Hepatocyte (in vitro differentiated cells): ENCODE results near the gene KHDRBS2. TPM values are rescaled to one million over a fixed set of nuclear protein-coding genes. Genes with fewer than 3 reads are reported as not detected.
A peak's percentile ranks its signal among the peaks of the same experiment; 100 is the strongest.

Experiments
- DNase-seq: peaks from one replicate; pipeline ENCODE4 v3.0.0-alpha.2; 2016; ENCODE audit warnings: low spot score
- H2AFZ ChIP-seq: fragments of 200-600 bp; sonication (generic); 2 replicates; pipeline ENCODE4 v1.6.0; 2016; ENCODE audit warnings: antibody characterized with exemption, mild to moderate bottlenecking
- H3K27ac ChIP-seq: fragments of 200-600 bp; sonication (generic); 2 replicates; pipeline ENCODE4 v1.5.1; 2016; ENCODE audit warnings: mild to moderate bottlenecking
- H3K27me3 ChIP-seq: fragments of 200-600 bp; sonication (generic); 2 replicates; pipeline ENCODE4 v1.6.1; 2016
- H3K36me3 ChIP-seq: fragments of 200-600 bp; sonication (generic); replicated peaks from 2 replicates; pipeline ENCODE4 v1.5.1; 2016; ENCODE audit warnings: low read depth; ENCODE audit not compliant: insufficient read depth
- H3K4me1 ChIP-seq: fragments of 200-600 bp; sonication (generic); 2 replicates; pipeline ENCODE4 v1.5.1; 2016; ENCODE audit warnings: mild to moderate bottlenecking, moderate library complexity; ENCODE audit not compliant: insufficient read depth
- H3K4me2 ChIP-seq: fragments of 200-600 bp; sonication (generic); 2 replicates; pipeline ENCODE4 v1.6.0; 2016
- H3K4me3 ChIP-seq: fragments of 200-600 bp; sonication (generic); 2 replicates; pipeline ENCODE4 v1.5.1; 2016; ENCODE audit warnings: mild to moderate bottlenecking
- H3K79me2 ChIP-seq: fragments of 200-600 bp; sonication (generic); 2 replicates; pipeline ENCODE4 v1.6.0; 2017; ENCODE audit warnings: mild to moderate bottlenecking
- H3K9me2 ChIP-seq: fragments of 200-600 bp; sonication (generic); replicated peaks from 2 replicates; pipeline ENCODE4 v1.6.0; 2017; ENCODE audit warnings: mild to moderate bottlenecking; ENCODE audit not compliant: insufficient read depth
- H3K9me3 ChIP-seq: fragments of 200-600 bp; sonication (generic); 2 replicates; pipeline ENCODE4 v1.5.1; 2016; ENCODE audit warnings: low read depth, mild to moderate bottlenecking
- H4K20me1 ChIP-seq: fragments of 200-600 bp; sonication (generic); 2 replicates; pipeline ENCODE4 v1.6.0; 2016; ENCODE audit warnings: mild to moderate bottlenecking; ENCODE audit not compliant: insufficient read depth, poor library complexity, severe bottlenecking
- CTCF ChIP-seq: fragments of 200-600 bp; sonication (generic); IDR thresholded peaks from 2 replicates; pipeline ENCODE4 v1.5.1; 2016; ENCODE audit warnings: antibody characterized with exemption, mild to moderate bottlenecking; ENCODE audit not compliant: poor library complexity
- EZH2 ChIP-seq: fragments of 200-600 bp; sonication (generic); IDR thresholded peaks from 2 replicates; pipeline ENCODE4 v1.6.1; 2016; ENCODE audit warnings: antibody characterized with exemption, mild to moderate bottlenecking, borderline replicate concordance
- EZH2phosphoT487 ChIP-seq: fragments of 200-600 bp; sonication (generic); IDR thresholded peaks from one replicate; pipeline ENCODE4 v1.6.1; 2018; ENCODE audit warnings: antibody characterized with exemption, mild to moderate bottlenecking, low read depth, moderate library complexity; ENCODE audit not compliant: unreplicated experiment, severe bottlenecking
- WGBS: methylation state at CpG from one replicate; pipeline ENCODE4 v1.1.6; 2016; ENCODE audit warnings: low lambda C conversion rate; ENCODE audit errors: missing lambda C conversion rate; 5-methylcytosine and 5-hydroxymethylcytosine counted together
- polyA plus RNA-seq: library from polyadenylated mRNA; unstranded; fragments of >200 nt; fragmentation: Nextera tagmentation; extraction: Ambion mirVana; gene quantifications from 2 replicates; pipeline ENCODE4 v1.2.1, GENCODE V29; 2016
- total RNA-seq: library from RNA; depleted of rRNA; stranded (reverse); fragments of >200 nt; gene quantifications from 2 replicates; pipeline ENCODE4 v1.2.3, GENCODE V29; 2014

Gene KHDRBS2
- total and polyA plus RNA-seq, 2 experiments from 2014 or later = 5.9 to 12.3 TPM

- 65% methylated on average over 7 of the region's 7 CpGs for WGBS
- no peak overlapping the region for H3K27ac ChIP-seq
Observed at GRCh38 chr6:62323818-62324431, 37.9 kb upstream of the KHDRBS2 start.

GRCh38 chr6:62298745-62299392 lies 12.8 kb upstream of the KHDRBS2 start:
- H3K27ac ChIP-seq = no peak overlapping the region
- WGBS = 86% methylated on average over 3 of the region's 3 CpGs

More at GRCh38 chr6:62323818-62324431, 37.9 kb upstream of the KHDRBS2 start:
- Histone ChIP-seq H3K4me3 (no peak overlapping the region), H2AFZ (no peak overlapping the region), H3K4me1 (no peaks in the 10 kb centered on the region), H3K9me2 (no peaks in the 10 kb centered on the region), H4K20me1 (no peaks in the 10 kb centered on the region), H3K4me2 (no peak overlapping the region), H3K9me3 (no peaks in the 10 kb centered on the region), H3K36me3 (no peaks in the 10 kb centered on the region), H3K79me2 (no peaks in the 10 kb centered on the region), H3K27me3 (no peaks in the 10 kb centered on the region)
- no peak for DNase-seq
- TF ChIP-seq EZH2phosphoT487 (no peak), CTCF (no peak), EZH2 (no peak)

GRCh38 chr6:62296541-62296940 lies 10.5 kb upstream of the KHDRBS2 start:
- H3K4me1 ChIP-seq = no peaks in the 10 kb centered on the region
- no peak for TF ChIP-seq EZH2phosphoT487
- no peak for TF ChIP-seq EZH2
- TF ChIP-seq CTCF = no peak
- no peak overlapping the region for H3K27ac ChIP-seq
- H3K79me2 ChIP-seq = no peaks in the 10 kb centered on the region
- H3K9me2 ChIP-seq = no peaks in the 10 kb centered on the region
- H3K27me3 ChIP-seq = no peaks in the 10 kb centered on the region
- DNase-seq = peak; percentile 22
- no peaks in the 10 kb centered on the region for H3K36me3 ChIP-seq
- WGBS = 74% methylated on average over 1 of the region's 1 CpG
- H3K9me3 ChIP-seq = no peaks in the 10 kb centered on the region
- H2AFZ ChIP-seq = peak overlapping the region; percentile 17
- no peak overlapping the region for H3K4me3 ChIP-seq
- H3K4me2 ChIP-seq = peak overlapping the region; percentile 29
- H4K20me1 ChIP-seq = no peaks in the 10 kb centered on the region

More at GRCh38 chr6:62298745-62299392, 12.8 kb upstream of the KHDRBS2 start:
- H3K9me2 ChIP-seq = no peaks in the 10 kb centered on the region
- H2AFZ ChIP-seq = no peak overlapping the region
- H3K79me2 ChIP-seq = no peaks in the 10 kb centered on the region
- H3K27me3 ChIP-seq = no peaks in the 10 kb centered on the region
- H3K9me3 ChIP-seq = no peaks in the 10 kb centered on the region
- H3K4me2 ChIP-seq = no peak overlapping the region
- no peaks in the 10 kb centered on the region for H3K36me3 ChIP-seq
- no peaks in the 10 kb centered on the region for H4K20me1 ChIP-seq
- no peak for DNase-seq
- TF ChIP-seq CTCF (no peak), EZH2phosphoT487 (no peak), EZH2 (no peak)
- no peaks in the 10 kb centered on the region for H3K4me1 ChIP-seq
- H3K4me3 ChIP-seq = no peak overlapping the region
